GM19193 (cell line): Measurements from ENCODE around the gene FBRSL1.

Experiments
- POLR2A ChIP-seq: IDR thresholded peaks from 4 replicates; pipeline ENCODE4 v1.6.1; 2011; ENCODE audit not compliant: insufficient read depth, insufficient read length; ENCODE audit errors: extremely low read depth

The FBRSL1 gene

GRCh38 chr12:132539016-132539773 lies 49.2 kb downstream of the FBRSL1 start:
- no peak for TF ChIP-seq POLR2A

DNA sequence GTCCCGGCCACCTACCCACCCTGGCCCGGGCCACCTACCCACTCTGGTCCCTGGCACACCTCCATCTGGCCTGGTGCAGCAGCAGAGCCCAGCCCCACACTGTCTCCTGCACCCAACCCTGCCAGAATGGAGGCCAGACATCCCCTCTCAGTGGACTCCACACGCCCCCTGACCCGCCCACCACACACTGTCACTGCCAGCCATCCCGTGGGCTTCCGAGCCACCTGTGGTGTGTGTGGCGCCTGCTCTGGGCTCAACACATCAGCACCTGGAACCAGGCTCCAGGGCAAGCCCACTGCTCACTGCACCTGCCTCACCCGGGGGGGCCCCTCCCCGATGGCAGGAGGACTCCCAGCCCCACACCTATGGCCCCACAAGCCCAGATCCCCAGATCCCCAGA lies 50.5 kb downstream of the FBRSL1 start:
- no peak for TF ChIP-seq POLR2A

DNA sequence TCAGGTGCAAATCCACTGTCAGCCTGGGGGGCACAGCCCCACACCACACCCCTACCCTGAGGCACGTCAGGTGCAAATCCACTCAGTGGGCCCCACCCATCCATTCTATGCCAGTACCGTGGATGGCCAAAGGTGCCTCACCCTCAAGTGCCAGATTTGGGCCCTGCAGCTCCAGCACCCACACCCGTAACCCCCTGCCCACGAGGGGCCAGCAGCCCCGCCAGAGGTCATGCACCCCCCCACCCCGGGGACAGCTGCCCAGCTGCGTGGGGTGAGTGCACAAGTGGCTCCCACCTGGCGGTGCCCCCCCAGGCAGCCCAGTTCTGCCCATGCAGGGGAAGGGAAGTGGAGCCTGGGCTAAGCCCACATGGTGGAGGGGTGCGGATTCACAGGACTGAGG lies 51.2 kb downstream of the FBRSL1 start:
- TF ChIP-seq POLR2A, result no peak

GRCh38 chr12:132541996-132542395 lies 52.0 kb downstream of the FBRSL1 start:
- TF ChIP-seq POLR2A, result no peak

GRCh38 chr12:132542661-132543060 lies 52.7 kb downstream of the FBRSL1 start:
- no peak for TF ChIP-seq POLR2A

- no peak for TF ChIP-seq POLR2A
Measured at GRCh38 chr12:132543298-132544079, 53.5 kb downstream of the FBRSL1 start.

DNA sequence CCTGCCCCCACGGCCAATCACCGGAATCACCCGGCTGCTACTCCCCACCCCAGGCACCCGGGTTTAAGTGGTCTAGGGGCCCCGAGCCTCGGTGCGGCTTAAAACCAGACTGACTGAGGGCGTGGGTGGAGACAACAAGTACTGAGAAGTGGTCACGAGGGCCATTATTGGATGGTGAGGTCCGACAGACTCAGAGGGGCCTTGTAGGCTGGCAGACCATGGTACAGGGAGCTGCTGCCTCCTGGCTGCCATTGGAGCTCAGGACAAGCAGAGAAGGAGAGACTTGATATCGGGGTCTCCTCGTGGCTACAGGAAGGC lies 54.1 kb downstream of the FBRSL1 start:
- TF ChIP-seq POLR2A, result no peak

DNA sequence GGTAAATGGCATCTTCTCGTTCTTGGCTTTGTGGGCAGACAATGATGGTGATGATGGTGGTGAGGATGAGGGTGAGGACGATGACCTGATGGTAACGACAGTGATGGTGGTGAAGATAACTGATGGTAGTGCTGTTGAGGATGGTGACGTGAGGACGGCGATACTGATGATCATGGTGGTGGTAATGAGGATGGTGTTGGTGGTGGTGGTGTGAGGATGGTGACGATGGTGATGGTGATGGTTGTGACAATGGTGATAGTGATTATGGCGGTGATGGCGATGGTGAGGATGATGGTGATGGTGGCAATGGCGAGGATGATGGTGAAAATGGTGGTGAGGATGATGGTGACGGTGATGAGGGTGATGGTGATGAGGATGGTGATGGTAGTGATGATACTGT lies 54.5 kb downstream of the FBRSL1 start:
- TF ChIP-seq POLR2A, result no peak

DNA sequence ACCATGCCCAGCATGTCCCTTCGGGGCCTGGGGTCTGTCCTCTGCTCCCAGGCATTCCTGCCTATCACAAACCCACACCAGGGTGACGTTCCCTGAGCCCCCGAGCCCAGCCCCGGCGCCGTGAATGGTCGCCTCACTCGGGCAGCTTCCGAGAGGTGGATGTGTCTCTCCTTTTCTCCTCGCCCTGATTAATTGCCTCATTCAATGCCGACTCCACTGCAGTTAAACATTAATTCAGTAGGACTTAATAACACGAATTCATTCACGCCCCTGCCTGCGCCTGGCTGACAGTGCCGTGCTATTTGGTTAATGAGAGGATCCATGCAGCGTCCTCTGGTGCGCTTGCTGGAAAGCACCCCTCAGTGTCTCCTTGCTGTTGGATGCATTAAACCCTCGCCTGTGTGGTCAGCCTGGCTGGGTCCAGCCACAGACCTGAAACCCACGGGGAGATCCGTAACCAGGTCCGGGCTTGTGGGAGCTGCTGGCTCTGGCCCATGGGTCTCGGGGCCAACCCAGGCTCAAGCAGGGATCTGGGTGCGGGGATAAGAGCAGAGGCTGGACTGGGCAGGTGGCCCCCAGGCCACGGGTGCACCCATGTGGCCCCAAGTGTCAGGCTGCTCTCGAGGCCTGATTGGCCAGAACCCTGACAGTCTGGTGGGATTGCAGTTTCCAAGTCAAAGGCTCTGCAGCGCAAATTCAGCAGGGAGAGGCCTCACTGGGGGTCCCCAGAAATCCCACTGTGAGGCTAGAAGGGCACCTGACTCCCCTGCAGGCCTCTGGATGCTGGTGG lies 55.4 kb downstream of the FBRSL1 start:
- no peak for TF ChIP-seq POLR2A

- no peak for TF ChIP-seq POLR2A
Measured at GRCh38 chr12:132545955-132546354, 56.0 kb downstream of the FBRSL1 start.

DNA sequence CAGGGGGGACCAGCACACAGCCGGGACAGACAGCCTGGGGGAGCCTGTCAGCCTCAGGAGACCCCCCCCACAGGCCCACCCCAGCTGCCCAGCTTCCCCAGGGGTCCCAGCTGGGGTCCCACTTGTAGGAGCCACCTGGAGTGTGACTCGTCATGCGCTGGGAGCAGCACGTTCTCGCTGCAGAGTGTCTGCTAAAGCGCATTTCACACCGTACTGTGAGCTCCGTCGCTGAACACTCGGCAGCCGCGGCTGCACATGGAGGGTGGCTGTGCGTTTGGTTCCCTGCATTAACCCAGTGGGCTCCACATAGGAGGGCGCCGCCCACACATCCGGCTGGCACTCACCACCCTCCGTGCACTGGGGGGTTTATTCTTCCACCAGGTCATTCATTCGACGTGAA lies 56.7 kb downstream of the FBRSL1 start:
- no peak for TF ChIP-seq POLR2A

- no peak for TF ChIP-seq POLR2A
Measured at GRCh38 chr12:132547205-132547740, 57.3 kb downstream of the FBRSL1 start.

- no peak for TF ChIP-seq POLR2A
Measured at GRCh38 chr12:132548430-132549058, 58.6 kb downstream of the FBRSL1 start.

GRCh38 chr12:132549059-132549458 lies 59.1 kb downstream of the FBRSL1 start:
- no peak for TF ChIP-seq POLR2A
